A549 (cell line): ENCODE data around the gene RNF213.

Source experiments
- KDM1A ChIP-seq: fragments of 200-600 bp; sonication (generic); IDR thresholded peaks from 2 replicates; pipeline ENCODE4 v1.6.1; 2016; ENCODE audit warnings: low read depth, mild to moderate bottlenecking
- MAX ChIP-seq: IDR thresholded peaks from 2 replicates; pipeline ENCODE4 v1.6.1; 2012

GRCh38 chr17:80218391-80218790, 42.3 kb upstream of the RNF213 start:
- TF ChIP-seq MAX: no peak
- TF ChIP-seq KDM1A: no peak
